NCI-H446 (cell line): ENCODE data around the gene ENDOV.

Experiments
- DNase-seq, 2 experiments: peaks; one replicate each; lab custom pipeline; 2025; lab: John Stamatoyannopoulos, UW

ENDOV gene

GRCh38 chr17:80414803-80415625 is at the start of gene ENDOV:
ENDOV (plus strand) TSS chr17:80415167; CDS start chr17:80415195, 28 bp downstream.
- peak; percentile 91 to 94 for DNase-seq

- DNase-seq = no peak
These were observed 49.0 kb upstream of the ENDOV start for GRCh38 chr17:80365983-80366382.

DNA sequence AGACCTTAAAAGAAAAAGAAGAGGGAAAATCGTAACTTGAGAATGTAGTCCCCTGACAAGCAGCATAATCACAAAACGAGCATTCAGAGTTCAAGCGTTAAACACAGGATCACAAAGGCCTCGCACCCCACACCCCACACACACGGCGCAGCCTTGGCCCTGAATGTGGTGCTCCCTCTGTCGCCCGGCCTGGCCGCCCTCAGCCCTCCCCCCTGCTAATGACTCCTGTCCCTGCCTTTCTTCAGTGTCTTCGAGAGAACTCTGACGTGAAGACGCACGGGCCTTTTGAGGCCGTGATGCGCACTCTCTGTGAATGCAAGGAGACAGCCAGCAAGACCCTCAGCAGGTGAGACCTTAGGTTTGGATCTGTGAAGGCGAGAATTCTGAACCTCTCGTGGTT is 47.5 kb upstream of the ENDOV start:
- DNase-seq = no peak

- DNase-seq = no peak
These were observed 43.8 kb upstream of the ENDOV start for GRCh38 chr17:80371196-80371595.

DNA sequence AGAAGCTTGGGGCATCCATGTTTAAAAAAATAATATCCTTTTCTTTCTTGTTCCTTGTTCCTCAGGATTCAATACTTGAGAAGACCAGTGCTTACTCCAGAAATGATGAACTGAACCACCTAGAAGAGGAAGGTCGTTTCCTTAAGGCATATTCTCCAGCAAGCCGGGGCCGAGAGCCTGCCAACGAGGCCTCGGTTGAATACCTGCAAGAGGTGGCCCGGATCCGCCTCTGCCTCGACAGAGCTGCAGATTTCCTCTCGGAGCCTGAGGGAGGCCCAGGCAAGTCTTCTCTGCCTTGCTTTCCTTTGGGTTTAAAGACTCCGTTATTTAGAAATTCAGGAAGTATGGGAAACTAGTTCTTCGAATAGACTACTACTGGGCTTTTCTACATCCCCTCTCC is 42.5 kb upstream of the ENDOV start:
- no peak for DNase-seq

GRCh38 chr17:80372922-80373570 is 41.9 kb upstream of the ENDOV start:
- DNase-seq = no peak

DNA sequence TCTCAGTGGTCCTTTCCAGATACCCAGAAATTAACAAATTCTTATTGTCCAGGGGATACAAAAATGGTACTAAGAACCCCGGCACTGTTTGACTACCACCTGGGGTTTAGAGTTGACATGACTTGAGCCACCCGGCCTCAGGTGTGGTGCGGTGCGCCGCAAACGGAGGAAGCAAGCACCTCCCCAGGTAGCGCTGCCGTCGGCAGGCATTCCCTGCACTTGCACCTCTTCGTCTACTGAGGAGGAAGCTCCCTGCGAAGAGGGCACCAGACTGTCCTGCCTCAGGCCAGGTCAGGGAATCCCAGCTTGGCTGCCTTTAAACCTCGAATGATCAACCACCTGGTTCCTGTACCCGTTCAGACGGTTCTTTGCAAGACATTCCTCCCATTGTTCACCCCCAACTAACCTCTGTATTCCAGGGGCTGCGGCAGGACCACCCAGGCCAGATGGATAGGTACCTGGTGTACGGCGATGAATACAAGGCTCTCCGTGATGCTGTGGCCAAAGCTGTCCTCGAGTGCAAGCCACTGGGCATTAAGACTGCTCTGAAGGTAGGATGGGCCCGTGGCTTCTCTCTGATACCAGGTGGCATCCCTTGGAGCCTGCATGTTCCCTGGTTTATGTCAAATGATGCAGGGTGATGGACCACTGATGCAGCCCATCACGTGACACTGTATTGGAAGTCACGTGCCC is 40.8 kb upstream of the ENDOV start:
- no peak for DNase-seq

GRCh38 chr17:80374732-80375585 is 40.0 kb upstream of the ENDOV start:
- no peak for DNase-seq

GRCh38 chr17:80376531-80376930 is 38.4 kb upstream of the ENDOV start:
- no peak for DNase-seq

GRCh38 chr17:80377798-80378197 is 37.2 kb upstream of the ENDOV start:
- DNase-seq = no peak

DNA sequence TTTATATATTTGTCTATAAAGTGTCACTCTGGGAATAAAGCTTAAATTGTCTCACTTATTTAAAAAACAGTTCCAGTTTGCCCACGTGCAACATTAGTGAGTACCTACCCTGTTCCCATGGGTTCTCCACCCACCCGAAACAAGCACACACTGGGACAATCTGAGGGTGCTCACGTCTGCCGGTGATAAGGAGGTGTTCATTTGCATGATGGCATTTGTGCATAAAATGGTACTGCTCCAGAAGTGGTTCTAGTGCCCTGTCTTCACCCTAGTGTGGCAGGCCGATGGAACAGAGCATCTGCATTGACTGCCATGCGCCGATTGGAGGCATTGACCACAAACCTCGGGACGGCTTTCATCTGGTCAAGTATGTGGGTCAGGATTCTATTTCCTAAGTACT is 35.6 kb upstream of the ENDOV start:
- DNase-seq = no peak

DNA sequence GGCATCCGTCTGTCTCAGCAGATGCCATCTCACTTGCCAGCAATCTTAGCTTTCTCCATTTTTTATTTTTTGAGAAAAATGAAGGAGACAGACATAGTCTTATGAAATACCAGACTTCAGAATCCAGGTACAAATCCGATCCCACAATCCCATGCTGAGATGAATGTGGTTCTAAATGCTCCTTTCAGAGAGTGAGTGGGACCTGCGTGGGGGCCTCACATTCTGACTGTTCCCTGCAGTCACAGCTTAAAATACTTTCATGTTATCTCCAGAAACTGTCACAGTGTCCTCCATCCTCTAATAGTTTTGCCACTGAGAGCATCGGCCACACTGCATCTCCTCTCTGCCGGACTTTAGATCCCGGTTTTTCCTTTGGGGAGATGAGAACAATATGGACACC is 34.9 kb upstream of the ENDOV start:
- no peak for DNase-seq

DNA sequence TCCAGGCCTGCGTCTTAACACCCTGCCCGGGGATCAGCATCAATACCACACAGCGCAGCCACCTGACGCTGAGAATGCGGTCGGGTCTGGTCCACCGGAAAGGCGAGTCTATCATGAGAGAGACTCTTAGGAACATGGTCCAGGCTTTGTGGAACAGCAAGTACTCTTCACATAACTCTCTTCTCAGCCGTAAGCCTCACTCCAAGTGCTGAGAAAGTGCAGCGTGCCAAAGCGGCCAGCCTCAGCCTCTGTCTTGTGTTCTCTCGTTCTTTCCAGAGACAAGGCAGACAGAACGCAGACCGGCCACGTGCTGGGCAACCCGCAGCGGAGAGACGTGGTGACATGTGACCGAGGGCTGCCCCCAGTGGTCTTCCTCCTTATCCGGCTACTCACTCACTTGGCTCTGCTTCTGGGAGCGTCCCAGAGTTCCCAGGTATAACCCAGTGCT is 34.4 kb upstream of the ENDOV start:
- no peak for DNase-seq

- DNase-seq = no peak
These were observed 33.5 kb upstream of the ENDOV start for GRCh38 chr17:80381416-80381923.

DNA sequence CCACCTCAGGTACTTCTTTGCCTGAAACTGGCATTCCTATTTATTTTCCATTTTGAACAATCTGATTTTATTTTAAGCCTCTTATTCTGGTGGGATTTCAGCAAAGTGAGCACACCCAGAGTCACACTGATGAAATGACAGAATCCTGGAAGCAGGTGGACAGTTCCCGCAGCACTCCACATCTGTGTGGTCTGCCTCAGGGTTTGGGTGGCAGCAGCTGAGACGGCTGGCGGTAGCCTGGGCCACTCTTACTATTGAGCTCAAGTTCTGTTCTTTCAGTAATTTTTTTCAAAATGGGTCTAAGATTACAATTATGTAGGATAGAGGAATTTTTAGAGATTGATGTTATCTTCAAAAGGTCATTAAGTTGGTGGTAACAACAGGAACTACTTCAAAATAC is 32.5 kb upstream of the ENDOV start:
- DNase-seq = no peak

GRCh38 chr17:80382956-80383355 is 32.0 kb upstream of the ENDOV start:
- DNase-seq = no peak

DNA sequence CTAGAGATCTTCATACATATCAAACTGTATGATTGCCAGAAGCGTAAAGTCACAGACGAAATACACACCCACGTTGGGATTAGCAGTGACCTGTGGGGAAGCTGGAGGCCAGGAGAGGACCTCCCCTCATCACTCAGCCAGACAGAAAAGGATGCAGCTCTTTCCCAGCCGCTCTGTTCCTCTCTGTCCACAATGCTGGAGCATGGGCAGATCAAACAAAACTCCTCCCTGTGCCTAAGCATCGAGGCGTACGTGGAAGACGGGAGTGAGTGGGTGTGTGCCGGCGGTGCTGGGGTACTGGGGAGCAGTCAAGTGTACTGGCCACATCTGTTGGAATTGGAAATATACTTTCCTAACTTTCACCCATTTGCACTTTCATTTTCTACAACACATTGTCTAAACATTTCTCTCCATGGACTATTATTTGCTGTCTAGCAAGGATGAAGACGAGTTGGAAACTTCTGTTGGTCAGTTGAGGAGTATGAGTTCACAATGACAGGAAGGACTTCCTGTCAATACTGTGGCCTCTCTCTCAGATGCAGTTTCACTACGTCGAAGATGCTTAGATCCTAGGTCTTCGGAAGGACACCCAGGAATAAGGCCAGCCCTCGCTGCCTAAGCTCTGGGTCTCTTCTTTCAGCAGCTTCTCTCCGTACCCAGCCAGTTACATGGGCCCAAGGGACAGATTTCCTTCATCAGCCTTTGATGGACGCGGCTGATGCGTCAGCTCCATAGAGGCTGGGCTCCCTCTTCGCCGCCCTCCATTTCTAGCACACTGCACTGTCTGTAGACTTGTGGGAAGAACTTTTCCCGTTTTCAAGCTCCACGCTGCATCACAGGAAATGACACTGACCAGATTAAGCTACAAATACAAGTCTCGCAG is 30.6 kb upstream of the ENDOV start:
- no peak for DNase-seq

- no peak for DNase-seq
These were observed 29.9 kb upstream of the ENDOV start for GRCh38 chr17:80385046-80385445.

GRCh38 chr17:80386341-80386740 is 28.6 kb upstream of the ENDOV start:
- no peak for DNase-seq

GRCh38 chr17:80387071-80387470 is 27.9 kb upstream of the ENDOV start:
- DNase-seq = no peak

- DNase-seq = no peak
These were observed 26.8 kb upstream of the ENDOV start for GRCh38 chr17:80388175-80388574.
